Muscle of leg (tissue), 11 donors: ENCODE data around the gene GRK3. TPM values are rescaled to one million over a fixed set of nuclear protein-coding genes. Genes with fewer than 3 reads are reported as not detected.
A peak's percentile ranks its signal among the peaks of the same experiment; 100 is the strongest.

Source experiments
- DNase-seq: peaks from one replicate; pipeline ENCODE4 v3.0.0; 2013
- H3K27ac ChIP-seq: one replicate; pipeline ENCODE4 v1.5.1; 2013; ENCODE audit warnings: mild to moderate bottlenecking, low read length, control low read depth
- H3K27me3 ChIP-seq: one replicate; pipeline ENCODE4 v1.6.1; 2013; ENCODE audit warnings: low read length; ENCODE audit not compliant: control insufficient read depth, insufficient read depth
- H3K36me3 ChIP-seq: one replicate; pipeline ENCODE4 v1.6.1; 2013; ENCODE audit warnings: low read length; ENCODE audit not compliant: control insufficient read depth, insufficient read depth
- H3K4me1 ChIP-seq: one replicate; pipeline ENCODE4 v1.6.1; 2013; ENCODE audit warnings: low read length; ENCODE audit not compliant: control insufficient read depth, insufficient read depth
- H3K4me3 ChIP-seq: one replicate; pipeline ENCODE4 v1.5.1; 2013; ENCODE audit warnings: low read length, control low read depth
- H3K9me3 ChIP-seq: replicated peaks from 2 replicates; pipeline ENCODE4 v1.6.1; 2013; ENCODE audit warnings: low read depth, low read length; ENCODE audit not compliant: control insufficient read depth
- WGBS: methylation state at CpG from one replicate; pipeline ENCODE4 v1.1.5; 2013; ENCODE audit warnings: missing lambda C conversion rate; ENCODE audit not compliant: insufficient coverage; 5-methylcytosine and 5-hydroxymethylcytosine counted together
- polyA plus RNA-seq, 8 donors: library from polyadenylated mRNA; unstranded; fragments of 120-200 nt; gene quantifications; one replicate each; pipeline versions ENCODE4 v1.2.1 to v1.2.3, GENCODE V29; 2013; ENCODE audit warnings: inconsistent platforms in 1 of 8, low replicate concordance in 1 of 8; ENCODE audit not compliant: insufficient read length in 8 of 8, insufficient read depth in 1 of 8
- total RNA-seq: library from RNA; stranded (reverse); fragments of 120-200 nt; gene quantifications from one replicate; pipeline ENCODE4 v1.2.4, GENCODE V29; 2013

The GRK3 gene
- total and polyA plus RNA-seq, 9 donors, result 5.7 to 9.0 (median 7.2) TPM

DNA sequence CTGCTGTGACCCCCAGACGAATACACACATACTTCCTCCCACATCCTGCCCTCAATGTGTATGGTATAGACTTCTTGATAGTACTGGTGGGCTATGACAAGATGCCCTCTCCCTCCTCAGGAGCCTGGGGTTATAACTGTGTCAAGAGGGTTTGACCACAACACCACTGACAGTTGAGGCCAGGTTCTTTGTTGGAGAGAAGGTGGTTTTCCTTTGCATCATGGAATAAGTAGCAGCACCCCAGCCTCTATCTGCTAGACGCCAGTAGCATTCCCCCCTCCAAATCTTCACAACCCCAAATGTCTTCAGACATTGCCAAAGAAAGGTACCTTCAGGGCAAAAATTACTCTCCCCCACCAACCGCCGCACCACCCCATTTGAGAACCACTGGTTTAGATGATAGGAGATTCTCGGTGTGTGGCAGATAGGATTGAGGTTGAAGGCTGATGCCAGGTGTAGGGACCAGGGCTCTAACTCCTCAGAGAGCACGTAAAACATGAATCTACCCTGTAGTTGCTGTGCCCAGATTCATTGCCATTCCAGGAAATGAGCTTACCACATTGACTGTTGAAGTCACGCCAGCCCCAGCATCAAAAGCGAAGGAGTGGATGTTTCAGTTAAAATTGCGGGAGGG is 172.0 kb downstream of the GRK3 start:
- no peaks in the 10 kb centered on the region for H3K9me3 ChIP-seq
- DNase-seq, result no peak
- no peaks in the 10 kb centered on the region for H3K27me3 ChIP-seq
- H3K27ac ChIP-seq, result no peak overlapping the region
- no peak overlapping the region for H3K4me3 ChIP-seq
- 49% methylated on average over 4 of the region's 9 CpGs for WGBS
- peaks cover 3% of the 10 kb centered on the region for H3K4me1 ChIP-seq
- H3K36me3 ChIP-seq, result no peaks in the 10 kb centered on the region

DNA sequence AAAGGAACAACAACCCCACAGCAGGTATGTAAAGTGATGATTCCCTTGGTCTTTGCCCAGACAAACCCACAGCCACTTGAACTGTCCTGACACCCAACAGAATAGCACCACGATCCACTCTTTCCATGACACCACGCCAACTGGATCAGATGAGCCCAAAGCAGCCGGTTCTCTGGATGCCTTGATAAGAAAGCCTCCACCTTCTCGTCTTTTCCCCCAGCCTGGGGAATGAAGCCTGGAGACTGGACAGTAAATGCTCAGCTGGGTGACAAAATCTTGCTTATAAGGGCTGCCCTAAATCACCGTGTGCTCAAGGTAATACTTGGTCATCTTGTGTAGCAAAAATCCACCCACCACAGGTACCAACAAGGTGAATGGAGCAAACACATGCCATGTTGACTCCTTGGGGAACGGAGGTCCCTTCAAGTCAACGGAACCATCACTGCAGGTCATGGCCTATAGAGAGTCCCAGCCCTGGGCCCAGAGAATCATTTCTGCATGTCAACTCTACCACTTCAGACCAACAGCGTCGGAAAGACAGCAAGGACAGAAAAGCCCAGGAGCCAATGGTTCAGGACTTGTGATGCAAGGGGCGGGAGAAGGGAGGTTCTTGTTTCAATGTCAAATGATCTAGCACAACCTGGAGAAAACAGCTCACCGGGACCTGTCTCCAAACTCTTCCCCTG is 175.3 kb downstream of the GRK3 start:
- H3K27me3 ChIP-seq, result no peaks in the 10 kb centered on the region
- no peaks in the 10 kb centered on the region for H3K9me3 ChIP-seq
- H3K4me3 ChIP-seq, result no peak overlapping the region
- H3K27ac ChIP-seq, result no peak overlapping the region
- H3K36me3 ChIP-seq, result no peaks in the 10 kb centered on the region
- H3K4me1 ChIP-seq, result peaks cover 16% of the 10 kb centered on the region
- 63% methylated on average over 3 of the region's 11 CpGs for WGBS
- DNase-seq, result no peak

GRCh38 chr22:25741692-25742626 is 177.5 kb downstream of the GRK3 start, which contains the start of gene MYO18B:
Gene MYO18B, plus strand, starts transcription at chr22:25742188. Its CDS starts 18,905 bp downstream, at chr22:25761093.
- H3K36me3 ChIP-seq, result no peaks in the 10 kb centered on the region
- no peaks in the 10 kb centered on the region for H3K27me3 ChIP-seq
- H3K4me1 ChIP-seq, result peaks cover 34% of the 10 kb centered on the region
- peak; percentile 85 for DNase-seq
- peak within 1 kb of the TSS; percentile 56 for H3K4me3 ChIP-seq
- 59% methylated on average over 13 of the region's 36 CpGs for WGBS
- H3K9me3 ChIP-seq, result no peaks in the 10 kb centered on the region
- H3K27ac ChIP-seq, result peak within 1 kb of the TSS; percentile 98

DNA sequence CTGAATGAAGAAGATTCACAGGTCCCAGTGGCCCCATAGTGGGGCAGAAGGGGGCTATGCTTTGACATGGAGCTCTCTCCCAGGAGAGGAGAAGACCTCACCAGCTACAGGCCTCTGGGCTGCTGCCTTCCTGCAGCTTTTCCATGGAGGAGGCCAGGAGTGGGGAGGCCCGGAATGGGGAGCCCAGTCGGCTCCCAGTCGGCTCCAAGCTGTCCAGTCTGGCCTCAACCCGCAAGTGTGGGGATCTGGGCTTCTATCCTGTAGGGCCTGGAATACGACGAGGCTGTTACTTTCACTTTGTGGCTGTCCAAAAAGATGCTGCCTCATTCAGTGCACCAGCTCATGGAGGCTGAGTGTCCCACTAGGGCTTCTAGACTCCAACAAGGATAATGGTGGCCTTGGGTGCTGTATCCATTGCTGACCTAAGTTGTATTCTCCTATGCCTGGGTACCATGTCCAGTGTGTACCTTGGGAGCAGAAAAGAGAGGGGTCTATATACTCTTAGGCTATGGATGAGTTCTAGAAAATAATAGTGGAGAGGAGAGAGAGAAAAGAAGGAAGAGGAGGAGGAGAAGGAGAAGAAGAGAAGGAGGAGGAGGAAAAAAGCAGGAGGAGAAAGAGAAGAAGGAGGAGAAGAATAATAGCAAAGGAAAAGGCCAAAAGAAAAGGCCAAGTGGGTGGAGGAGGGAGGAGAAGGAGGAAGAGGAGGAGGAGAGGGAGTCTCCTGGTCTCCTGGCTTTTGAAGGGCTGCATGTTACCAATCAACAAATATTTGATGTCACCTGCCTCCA is 178.6 kb downstream of the GRK3 start:
- 70% methylated on average over 6 of the region's 6 CpGs for WGBS

GRCh38 chr22:25744694-25745093 is 180.2 kb downstream of the GRK3 start:
- H3K27ac ChIP-seq, result peak overlapping the region; percentile 74
- no peaks in the 10 kb centered on the region for H3K9me3 ChIP-seq
- H3K4me1 ChIP-seq, result peaks cover 61% of the 10 kb centered on the region
- no peak overlapping the region for H3K4me3 ChIP-seq
- peaks cover 3% of the 10 kb centered on the region for H3K36me3 ChIP-seq
- DNase-seq, result no peak
- no CpG with 5 or more reads among the region's 4 CpGs for WGBS
- no peaks in the 10 kb centered on the region for H3K27me3 ChIP-seq

More for the DNA sequence above, 178.6 kb downstream of the GRK3 start:
- H3K27ac ChIP-seq, result peak overlapping the region; percentile 98
- H3K4me1 ChIP-seq, result peaks cover 46% of the 10 kb centered on the region
- H3K27me3 ChIP-seq, result no peaks in the 10 kb centered on the region
- H3K9me3 ChIP-seq, result no peaks in the 10 kb centered on the region
- H3K36me3 ChIP-seq, result no peaks in the 10 kb centered on the region
- DNase-seq, result no peak
- H3K4me3 ChIP-seq, result peak overlapping the region; percentile 56

GRCh38 chr22:25745341-25746011 is 181.0 kb downstream of the GRK3 start:
- Histone ChIP-seq H3K36me3 (peaks cover 3% of the 10 kb centered on the region), H3K4me1 (peaks cover 68% of the 10 kb centered on the region), H3K9me3 (no peaks in the 10 kb centered on the region), H3K4me3 (no peak overlapping the region), H3K27me3 (no peaks in the 10 kb centered on the region), H3K27ac (peak overlapping the region; percentile 74)
- 74% methylated on average over 6 of the region's 7 CpGs for WGBS
- peak; percentile 74 for DNase-seq

DNA sequence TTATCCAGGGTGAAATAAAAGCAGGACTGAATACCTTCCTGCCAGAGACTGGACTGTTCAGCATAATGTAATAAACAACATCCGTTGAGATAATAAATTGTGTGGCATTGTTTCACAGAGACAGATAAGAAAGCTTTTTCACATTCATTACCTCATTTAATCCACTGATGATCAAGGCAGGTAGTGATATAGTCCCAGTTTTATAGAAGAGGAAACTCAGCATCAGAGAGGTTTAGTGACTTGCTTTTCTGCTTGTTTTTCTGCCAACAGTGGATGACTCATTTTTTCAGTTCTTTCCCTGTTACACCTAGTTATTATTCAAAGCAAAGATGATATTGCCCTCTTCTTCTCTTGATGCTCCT is 181.5 kb downstream of the GRK3 start:
- Histone ChIP-seq H3K4me3 (no peak overlapping the region), H3K27me3 (no peaks in the 10 kb centered on the region), H3K9me3 (no peaks in the 10 kb centered on the region), H3K27ac (peak overlapping the region; percentile 71), H3K36me3 (peaks cover 3% of the 10 kb centered on the region), H3K4me1 (peaks cover 73% of the 10 kb centered on the region)
- DNase-seq, result no peak
- WGBS, result no CpG with 5 or more reads among the region's 1 CpG

DNA sequence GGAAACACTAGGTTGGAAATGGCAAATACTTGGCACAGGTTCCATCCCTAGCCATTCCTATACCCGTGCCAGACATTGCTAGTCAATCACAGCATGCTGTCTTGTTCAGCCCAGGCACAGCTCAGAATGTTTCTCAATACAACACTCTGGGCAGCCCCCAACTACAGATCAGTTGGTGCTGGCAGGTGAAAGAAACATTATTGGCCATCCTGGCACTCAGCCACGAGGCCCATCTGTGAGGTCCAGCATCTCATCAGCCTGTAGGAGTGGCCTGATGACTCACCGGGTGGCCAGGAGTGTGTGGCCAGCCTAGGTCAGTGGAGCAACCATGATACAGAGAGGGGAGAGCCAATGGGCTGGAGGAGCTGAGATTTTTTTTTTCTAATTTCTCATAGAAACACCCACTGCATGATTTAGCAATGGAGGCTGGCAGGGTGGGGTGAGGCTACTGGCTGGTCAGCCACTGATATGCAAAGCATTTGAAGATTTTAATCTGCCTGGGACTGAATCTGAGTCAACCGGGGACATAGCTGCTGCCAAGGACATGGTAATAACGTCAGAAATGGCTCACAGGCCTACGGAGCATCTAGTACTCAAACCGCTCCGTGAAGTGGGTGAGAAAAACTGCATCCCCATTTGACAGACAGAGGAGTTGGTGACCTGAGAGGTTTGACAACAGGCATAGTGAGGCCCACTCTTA is 182.9 kb downstream of the GRK3 start:
- peak overlapping the region; percentile 66 for H3K27ac ChIP-seq
- H3K4me3 ChIP-seq, result no peak overlapping the region
- 61% methylated on average over 7 of the region's 8 CpGs for WGBS
- no peaks in the 10 kb centered on the region for H3K9me3 ChIP-seq
- H3K36me3 ChIP-seq, result peaks cover 7% of the 10 kb centered on the region
- H3K4me1 ChIP-seq, result peaks cover 76% of the 10 kb centered on the region
- no peaks in the 10 kb centered on the region for H3K27me3 ChIP-seq
- DNase-seq, result peak; percentile 68

- Histone ChIP-seq H3K4me1 (peaks cover 77% of the 10 kb centered on the region), H3K27ac (peak overlapping the region; percentile 66), H3K4me3 (no peak overlapping the region), H3K27me3 (no peaks in the 10 kb centered on the region), H3K36me3 (peaks cover 7% of the 10 kb centered on the region), H3K9me3 (no peaks in the 10 kb centered on the region)
- WGBS, result 70% methylated on average over 4 of the region's 5 CpGs
- no peak for DNase-seq
These were observed 183.7 kb downstream of the GRK3 start for GRCh38 chr22:25748140-25748539.
